Measurements from ENCODE around the gene KRTAP5-10.

GRCh38 chr11:71581826-71582225 lies 16.5 kb downstream of the KRTAP5-10 start:
- TF ChIP-seq POLR2A (IDR thresholded peaks at IDR 0.05; ENCODE audit: low read depth, low read length) (no peak), POLR2AphosphoS5 (IDR thresholded peaks at IDR 0.05; ENCODE audit: low read depth, low read length) (no peak), SPI1 (IDR thresholded peaks at IDR 0.05; ENCODE audit: low read depth, low read length) (no peak), TAF1 (IDR thresholded peaks at IDR 0.05; ENCODE audit: low read depth, low read length) (no peak)
